Measurements from ENCODE around the gene KLHDC8A.

KLHDC8A gene

DNA sequence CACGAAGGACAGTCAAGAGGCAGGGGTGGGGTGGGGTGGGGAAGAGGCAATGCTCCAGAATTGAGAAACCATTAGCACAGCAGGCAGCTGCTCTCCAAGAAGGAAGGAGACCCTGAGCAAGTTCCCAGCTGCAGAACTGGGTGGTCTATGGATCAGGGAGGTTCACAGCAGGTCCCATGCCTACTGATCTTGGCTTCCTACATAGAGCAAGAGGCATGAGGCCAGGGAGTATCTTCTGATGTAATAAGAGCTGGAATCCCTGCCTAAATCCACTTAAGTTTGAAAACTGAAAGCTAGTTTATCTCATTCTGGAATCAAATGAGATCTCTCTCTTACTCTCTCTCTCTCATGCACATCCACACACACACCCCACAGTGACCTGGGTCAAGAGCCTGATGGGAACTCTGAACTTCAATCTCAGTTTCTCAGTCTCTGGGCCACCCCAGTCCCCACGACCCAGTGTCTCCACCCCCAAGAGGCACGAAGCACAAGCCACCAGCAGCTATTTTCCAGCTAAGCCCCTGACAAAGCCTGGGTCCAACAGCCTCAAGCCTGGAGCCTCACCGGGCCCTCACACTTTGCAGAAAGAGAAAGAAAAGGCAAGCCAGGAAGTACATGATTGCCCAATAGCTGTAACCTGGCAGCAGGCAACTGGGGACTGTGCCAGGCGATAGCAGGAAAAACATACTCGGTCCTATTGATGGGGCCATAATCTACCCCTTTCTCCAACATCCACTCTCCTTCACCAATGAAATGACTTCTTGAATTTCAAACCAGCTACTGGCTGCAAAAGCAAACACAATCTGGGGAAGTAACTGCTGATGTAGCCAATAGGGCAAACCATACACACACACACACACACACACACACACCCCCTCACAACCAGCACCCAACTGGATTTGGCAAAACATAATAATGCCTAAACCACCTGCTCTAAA lies 37.4 kb downstream of the KLHDC8A start:
- DNase-seq (ENCODE audit: low read depth in 2 of 2), result no peak

DNA sequence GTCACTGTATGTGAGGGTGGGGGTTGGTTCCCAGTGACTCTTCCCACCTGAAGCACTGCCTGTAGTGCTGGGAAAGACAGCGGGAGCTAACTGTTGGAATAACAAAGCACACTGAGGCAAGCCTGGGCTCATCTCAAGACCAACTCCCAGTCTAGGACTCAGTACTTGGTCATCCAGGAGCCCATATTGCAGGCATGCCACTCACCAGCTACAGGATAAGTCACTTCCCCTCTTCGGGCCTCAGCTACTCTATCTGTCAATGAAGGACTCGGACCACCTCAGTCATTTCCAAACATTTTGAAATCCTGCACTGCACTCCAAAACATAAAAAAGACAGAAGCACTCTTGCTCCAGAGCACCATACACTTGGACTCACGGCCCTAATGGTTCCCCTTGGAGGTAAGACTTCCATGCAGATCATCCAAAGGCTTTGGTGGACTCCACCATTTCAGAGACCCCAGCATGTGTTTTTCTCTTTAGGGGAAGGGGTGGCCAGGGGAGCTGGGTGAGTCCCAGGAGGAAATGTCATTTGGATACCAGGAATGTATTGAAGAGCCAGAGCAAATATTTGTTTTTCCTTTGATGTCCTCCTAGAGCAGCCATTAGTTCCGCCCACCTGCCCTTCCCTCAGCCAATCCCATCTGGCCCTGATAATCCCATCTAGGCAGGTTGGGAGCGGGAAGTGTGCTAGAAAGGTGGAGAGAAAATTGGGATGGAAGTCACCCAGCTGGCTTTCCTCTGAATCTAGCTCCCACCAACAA lies 38.3 kb downstream of the KLHDC8A start:
- no peak for DNase-seq (ENCODE audit: low read depth in 2 of 2)

DNA sequence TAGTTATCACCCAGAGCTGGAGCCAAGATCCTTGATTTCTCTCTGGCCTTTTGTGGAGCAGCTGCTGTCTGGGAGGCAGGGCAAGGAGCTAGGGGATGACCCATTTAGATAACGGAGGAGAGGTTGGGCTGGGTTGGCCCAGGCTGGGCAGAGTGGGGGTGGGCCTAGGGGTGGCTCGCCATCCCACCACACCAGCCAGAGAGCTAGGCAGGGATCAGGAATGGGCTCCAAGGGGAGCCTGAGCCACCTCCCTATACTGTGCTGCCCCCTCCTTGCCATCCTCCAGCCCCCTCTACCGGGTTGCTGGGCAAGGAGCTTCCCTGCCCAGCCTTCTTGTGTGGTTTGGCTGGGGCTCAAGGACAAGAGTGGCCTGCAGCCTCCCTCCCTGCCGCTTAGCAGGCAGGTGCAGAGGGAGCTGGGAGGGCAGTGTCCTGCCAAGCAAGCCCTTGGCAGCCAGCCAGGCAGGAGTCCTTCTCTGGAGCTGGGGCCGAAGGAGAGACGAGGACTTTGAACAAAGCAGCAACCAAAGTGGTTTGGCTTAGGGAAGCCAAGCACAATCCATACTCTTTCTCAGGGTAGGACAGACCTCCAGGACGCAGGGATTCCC lies 39.3 kb downstream of the KLHDC8A start:
- DNase-seq (ENCODE audit: low read depth in 2 of 2), result no peak

DNA sequence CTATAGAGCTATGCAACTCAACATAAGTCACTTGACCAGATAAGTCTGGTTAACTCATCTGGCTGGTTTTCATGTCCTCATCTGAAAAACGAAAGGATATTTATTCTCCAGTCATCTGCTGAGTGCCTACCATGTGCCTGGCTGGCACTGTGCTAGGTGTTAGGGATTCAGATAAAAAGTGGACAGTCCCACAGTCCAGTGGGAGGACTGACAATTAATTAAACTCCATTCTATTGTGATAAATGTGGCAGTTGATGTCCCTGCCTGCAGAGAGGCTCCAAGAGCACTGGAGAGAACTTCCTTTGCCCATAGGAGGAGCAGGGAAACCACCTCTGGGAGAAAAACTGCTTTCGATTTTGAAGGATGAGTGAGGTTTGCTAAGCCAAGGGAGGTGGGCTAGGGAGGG lies 40.6 kb downstream of the KLHDC8A start:
- DNase-seq (ENCODE audit: low read depth in 2 of 2), result no peak

DNA sequence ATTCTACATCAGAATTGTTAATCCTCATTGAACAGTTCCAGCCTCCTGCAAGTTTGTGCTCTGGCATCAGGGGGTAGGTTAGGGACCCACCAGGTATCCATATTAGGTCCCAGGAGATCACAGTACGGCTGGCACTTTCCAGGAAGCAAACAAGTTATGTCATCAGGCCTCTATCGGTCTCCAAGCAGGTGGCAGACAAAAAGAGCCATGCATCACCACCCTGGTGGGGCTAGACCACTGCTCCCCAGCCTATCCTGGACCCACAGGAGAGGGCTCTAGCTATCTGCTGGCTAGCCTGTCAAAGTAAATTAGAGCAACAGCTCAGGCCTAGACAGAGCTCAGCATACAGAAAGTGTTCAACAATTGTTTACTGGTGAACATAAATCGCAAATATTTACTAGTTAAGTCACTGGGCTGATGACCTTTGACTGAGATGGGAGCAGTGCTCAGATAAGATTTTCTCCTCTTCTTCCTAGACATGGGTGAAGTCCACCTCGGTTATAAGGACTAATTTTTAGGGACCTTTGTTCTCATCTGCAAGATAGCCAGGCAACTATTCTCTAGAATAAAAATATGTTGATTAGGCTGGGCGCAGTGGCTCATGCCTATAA lies 41.6 kb downstream of the KLHDC8A start:
- DNase-seq (ENCODE audit: low read depth in 2 of 2), result no peak

DNA sequence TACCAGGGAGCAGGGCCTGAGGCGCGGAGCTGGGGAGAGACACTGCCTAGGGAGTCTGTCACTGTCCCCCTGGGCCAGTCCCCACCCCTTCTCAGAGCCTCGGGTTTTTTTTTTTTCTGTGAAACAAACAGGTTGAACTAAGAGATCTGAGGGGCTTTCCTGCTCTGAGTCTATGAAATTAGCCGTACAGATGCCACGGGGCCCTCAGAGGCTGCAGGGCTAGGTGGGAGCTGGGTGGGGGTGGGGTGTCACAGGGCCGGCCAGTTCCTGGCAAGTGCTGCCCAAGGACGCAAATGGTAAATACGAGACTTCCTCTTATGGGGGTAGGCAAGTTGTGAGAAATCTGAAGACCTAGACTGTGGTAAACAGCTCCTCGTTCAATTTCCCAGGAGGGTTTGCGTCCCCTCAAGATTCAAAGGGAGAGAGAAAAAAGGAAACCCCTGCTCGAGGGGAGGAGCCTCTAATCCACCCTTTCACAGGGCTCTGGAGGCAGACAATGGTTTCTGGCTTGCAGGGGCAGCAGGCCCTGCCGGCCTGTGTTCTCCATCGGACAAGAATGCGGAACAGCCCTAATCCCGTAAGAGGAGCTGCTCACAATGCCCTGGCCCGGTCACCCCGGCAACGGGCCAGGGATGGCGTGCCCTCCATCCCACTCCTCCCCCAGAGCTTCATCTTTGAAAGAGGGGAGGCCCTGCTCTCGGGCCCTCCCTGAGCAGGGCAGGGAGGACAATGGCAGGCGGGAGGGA lies 43.0 kb downstream of the KLHDC8A start:
- DNase-seq (ENCODE audit: low read depth in 2 of 2), result no peak

DNA sequence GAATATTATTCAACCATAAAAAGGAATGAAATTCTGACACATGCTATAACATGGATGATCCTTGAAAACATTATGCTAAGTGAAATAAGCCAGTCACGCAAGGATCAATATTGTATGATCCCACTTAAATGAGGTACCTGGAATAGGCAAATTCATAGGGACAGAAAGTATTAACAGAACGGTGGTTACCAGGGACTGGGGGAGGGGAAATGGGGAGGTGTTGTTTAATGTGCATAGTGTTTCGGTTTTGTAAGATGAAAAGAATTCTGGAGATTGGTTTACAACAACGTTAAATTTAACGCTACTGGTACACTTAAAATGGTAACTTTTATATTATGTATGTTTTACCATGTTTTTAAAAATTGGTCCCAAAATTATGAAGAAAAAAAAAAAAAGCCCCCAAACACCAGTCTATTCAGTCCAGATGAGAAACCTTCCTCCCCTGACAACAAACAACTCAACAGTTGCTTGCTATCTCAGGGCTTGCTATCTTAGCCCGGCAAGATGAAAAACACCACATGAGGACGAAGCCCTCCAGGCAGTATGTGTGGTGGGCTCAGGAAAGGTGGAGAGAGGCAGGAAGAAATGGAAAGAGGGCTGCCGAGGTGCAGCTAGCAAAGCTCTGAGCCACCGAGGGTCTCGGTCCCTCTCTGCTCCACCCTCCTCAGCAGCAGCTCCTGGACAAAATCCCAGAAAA lies 43.7 kb downstream of the KLHDC8A start:
- DNase-seq (ENCODE audit: low read depth in 2 of 2), result no peak

DNA sequence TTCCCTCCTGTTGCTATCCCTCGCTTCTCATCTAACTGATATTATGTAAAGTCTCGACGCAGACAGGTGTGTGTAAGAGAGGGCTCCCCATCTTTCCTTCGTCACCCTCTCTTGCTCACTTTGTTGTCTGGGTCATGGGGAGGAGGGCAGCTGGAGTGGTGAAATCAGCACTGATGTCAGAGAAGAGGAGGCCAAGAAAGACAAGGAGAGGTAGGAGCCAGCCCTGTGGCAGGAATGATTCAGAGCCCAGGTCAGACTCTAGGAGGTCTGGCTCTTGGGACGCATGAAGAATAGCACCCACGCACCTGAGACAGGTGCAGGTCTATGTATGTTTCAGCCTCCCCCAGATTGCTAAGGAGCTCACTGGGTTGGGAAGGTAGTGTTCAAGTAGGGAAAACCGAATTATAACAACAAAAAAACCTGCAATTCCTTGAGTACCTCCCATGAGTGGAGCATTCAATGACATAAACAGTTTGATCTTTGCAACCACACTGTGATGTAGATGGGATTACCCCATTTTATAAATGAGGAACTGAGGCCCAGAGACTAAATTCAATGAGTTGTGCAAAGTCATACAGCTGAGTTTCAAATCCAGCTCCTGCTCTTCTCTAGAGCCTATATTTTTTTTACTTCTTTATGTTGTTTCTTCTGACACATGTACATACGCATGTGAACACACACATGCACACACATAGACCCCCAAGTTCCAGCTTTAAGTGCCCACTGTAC lies 45.6 kb downstream of the KLHDC8A start:
- DNase-seq (ENCODE audit: low read depth in 2 of 2), result no peak

DNA sequence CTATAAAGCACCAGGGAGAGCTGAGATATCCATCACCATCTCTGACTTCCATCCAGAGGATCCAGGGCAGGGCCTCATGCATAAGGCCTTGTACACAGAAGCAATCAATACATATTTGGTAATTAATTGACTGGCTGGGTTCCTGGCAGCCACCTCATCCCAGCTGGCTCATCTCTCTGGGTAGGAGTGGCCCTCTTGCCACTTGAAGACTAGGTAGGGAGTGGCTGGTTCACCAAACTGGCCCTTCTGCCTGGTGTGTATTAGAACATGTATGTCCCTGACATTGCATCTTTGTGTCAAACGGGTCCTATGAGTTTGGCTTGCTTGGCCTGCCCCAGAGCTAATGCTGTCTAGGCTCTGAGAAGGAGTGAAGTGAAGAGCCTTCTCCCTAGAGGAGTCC lies 47.0 kb downstream of the KLHDC8A start:
- no peak for DNase-seq (ENCODE audit: low read depth in 2 of 2)

DNA sequence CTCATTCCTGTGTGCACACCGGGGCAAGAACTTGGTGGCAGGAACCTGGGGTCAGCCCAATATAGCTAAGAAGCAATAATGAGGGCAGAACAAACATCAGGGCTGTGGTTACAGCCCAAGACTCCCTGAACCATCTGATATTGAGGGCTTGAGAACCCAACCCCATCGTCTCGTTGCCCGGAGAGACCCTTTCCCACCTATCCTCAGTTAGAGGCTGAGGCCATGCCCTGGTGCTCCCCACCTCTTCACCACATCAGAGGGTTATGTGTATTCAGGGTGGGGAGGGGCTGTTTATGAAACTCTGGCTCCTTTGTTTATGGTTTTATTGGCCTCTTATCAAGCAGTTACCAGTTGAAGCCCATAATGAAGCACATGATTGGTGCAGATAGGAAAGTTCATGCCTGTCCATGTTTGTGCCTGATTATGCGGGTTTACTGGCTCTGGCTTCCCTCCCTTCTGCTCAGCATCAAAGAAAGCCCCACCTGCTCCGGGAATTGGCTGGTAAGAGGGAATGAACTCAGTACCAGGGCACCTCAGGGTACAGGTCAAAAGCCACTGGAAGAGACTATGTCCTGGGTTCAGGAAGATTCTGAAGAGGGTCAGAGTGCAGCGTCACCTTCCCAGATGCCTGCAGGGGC lies 49.7 kb downstream of the KLHDC8A start:
- DNase-seq (ENCODE audit: low read depth in 2 of 2), result no peak

DNA sequence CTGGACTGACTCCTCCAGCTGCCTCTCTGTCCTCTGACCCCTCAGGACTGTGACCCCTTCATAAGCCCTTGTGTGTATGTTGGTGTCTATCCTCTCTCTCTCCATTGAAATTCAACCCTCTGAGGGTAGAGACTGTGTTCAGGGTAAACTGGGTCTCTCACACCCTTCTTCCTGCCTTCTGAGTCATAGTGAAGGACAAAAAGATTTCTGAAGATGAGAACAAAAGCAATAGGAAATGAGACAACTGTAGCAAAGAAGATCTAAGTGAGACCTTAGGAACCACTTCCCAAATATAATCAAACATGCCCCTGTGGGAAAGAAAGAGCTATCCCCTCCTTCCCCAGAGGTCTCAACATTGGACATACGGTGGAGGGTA lies 52.0 kb downstream of the KLHDC8A start:
- no peak for DNase-seq (ENCODE audit: low read depth in 2 of 2)

DNA sequence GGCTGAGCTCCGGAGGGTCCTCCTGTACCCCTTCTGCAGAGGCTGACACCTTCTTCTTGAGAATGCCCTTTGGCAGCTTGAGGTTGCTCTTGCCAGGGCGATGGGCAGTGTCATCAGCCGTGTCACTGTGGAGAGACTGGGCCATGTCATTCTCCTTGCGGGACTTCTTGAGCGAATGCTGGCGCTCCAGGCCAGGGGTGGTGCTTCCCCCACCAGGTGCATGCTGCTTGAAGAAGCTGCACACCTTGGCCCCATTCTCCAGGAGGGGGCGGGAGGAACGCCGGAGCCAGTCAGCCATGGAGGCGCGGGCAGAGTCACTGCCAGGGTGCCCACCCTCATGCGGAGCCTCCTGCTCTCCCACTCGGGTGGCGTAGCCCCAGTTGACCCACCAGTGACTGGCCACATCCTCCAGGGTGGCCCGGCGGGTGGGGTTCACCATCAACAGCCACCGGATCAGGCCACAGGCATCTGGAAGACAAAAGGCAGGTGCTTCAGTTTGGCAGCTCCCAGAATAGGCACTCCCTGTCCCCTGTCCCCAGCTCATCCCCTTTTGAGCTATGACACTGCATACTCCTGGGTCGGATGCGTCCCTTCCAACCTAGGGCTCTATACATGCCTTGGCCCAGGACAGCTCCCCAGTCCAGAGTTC lies 52.6 kb downstream of the KLHDC8A start:
- DNase-seq (ENCODE audit: low read depth in 2 of 2), result no peak

DNA sequence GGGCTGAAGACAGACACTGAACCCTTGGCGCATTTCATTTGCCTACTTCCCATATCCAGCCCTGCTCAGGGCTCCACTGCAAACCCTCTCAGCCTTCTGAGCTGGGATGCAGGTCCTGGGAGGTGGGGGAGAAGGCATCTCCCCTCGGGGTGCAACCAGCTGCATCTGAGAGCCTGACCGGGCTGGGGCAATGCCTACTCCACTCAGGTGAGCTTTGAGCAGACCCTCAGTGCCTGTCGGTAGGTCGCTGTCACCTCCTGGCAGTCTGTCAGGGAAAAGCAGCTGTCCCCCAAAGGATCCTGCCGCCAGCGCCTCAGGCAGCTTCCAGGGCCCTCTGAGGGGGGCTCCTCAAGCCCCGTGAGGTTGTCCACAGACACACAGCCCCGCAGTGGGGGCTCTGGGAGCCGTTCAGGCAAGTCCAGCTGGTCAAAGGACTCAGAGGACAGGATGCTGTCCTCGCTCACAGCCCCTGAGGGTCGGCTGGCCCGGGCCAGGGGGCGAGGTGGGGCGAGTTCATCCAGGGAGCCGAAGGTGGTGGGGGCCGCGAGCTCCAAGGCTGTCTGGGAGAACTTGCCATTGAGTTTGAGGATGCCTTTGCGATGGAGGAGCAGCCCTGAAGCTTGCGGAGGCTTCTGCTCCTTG lies 53.4 kb downstream of the KLHDC8A start:
- DNase-seq (ENCODE audit: low read depth in 2 of 2), result no peak

DNA sequence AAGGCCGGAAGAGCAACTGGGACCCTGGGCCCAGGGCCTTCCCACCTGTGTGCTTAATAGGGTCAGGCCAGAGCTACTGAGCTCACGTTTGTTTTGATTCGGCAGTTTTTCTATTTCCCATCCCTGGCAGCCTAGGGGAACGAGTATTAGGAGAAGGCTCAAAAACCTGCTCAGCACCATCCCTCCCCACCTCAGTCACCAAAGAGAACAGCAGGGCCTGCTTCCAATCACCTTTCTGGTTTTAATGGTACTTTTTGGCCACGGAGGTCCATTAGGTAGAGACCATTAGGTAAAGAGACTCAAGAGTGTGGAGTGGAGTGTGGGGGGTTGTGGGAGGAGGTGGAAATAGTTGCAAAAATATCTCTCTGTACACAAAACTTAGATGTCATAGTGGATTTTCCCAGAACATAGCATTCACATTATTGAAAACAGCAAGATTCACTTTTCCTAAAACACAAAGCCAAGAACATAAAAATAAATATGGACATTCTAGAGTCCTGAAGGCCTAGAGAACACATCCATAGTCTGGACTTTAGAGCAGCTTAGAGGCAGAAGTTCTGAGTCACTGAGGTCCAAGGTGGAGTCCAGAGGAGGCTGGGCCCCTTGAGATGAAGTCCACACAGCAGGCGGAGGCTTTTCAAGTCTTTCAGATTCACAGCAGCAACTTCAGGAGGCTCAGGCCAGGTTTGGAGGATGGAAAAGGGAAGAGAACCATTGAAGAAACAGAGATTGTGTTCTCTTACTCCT lies 54.7 kb downstream of the KLHDC8A start:
- no peak for DNase-seq (ENCODE audit: low read depth in 2 of 2)

DNA sequence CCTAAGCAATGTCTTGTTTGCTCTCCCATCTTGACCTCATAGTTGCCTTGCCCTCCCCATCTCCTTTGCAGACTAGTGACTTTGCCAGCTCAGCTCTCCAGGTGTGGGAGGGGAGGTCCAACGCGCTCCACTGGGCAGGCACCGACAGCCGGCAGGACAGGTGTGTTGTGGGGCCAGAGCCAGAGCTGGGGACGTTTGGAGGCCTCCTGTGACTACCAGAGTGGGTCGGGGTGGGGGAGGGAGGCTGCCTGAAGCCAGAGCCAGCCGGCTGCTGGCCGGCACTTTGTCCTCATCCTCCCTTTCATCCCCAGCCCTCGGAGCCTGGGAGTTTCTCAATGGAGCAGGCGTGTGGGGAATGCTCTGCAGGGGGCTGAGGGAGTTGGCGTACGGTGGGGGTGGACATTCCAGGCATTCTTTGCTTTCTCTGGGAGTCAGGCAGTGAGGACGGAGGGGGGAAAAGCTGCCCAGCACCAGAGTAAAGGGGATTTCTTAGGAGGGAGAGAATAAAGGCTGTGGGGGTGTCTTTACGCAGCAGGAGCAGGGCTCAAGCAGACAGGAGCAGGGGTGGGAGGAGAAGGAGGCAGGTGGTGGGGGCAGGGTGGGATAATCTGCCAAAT lies 55.4 kb downstream of the KLHDC8A start:
- no peak for DNase-seq (ENCODE audit: low read depth in 2 of 2)

DNA sequence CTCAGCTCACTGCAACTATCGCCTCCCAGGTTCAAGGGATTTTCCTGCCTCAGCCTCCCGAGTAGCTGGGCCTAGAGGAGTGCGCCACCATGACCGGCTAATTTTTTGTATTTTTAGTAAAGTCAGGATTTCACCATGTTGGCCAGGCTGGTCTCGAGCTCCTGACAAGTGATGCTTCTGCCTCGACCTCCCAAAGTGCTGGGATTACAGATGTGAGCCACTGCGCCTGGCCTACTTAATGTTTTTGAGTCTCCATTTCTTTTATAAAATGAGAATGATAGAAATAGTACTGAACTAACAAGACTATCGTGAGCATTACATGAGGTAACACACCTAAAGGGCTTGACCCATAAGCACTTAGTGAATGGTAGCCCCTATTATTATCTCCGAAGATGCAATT lies 56.6 kb downstream of the KLHDC8A start:
- no peak for DNase-seq (ENCODE audit: low read depth in 2 of 2)

DNA sequence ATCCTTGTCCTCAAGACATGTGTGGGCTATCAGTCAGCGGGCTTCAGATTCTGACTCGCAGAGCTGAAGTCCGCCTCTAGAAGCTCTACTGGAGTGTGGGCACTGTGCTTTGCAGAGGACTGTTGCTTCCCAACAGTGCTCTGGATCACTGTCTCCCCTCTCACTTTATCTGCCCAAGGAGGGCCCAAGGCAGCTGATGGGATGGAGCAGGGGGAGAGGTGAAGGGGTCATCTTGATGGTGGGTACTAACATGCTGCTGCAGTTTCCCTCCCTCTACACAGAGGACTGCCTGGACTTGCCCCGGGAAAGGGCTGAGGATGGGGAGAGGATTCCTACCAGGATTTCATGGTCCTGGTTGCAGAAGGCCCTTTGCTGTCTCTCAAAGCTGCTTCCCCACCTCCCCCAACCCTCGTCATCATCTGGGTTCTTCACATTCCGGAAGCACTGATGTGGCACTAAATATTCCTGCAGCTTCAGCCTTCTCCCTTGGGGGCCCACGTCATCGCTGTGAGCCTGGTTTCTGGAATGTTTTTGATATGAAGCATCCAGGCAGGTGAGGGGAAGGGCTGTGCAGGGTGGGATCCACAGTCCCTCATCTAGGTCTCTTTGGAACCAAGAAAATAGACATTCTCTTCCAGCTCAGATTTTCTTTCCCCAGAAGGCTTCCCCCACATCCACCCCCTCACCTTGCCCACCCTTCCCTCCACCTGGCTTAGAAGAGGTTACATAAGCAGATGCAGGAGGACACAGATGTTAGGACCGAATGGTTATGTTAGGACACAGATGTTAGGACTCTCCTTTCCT lies 58.3 kb downstream of the KLHDC8A start:
- DNase-seq (ENCODE audit: low read depth in 2 of 2), result no peak
